NCI-H187 (cell line): ENCODE measurements around the gene LNX1.

Experiments
- DNase-seq, 2 experiments: peaks; one replicate each; lab custom pipeline; 2025; lab: John Stamatoyannopoulos, UW

LNX1 gene

DNA sequence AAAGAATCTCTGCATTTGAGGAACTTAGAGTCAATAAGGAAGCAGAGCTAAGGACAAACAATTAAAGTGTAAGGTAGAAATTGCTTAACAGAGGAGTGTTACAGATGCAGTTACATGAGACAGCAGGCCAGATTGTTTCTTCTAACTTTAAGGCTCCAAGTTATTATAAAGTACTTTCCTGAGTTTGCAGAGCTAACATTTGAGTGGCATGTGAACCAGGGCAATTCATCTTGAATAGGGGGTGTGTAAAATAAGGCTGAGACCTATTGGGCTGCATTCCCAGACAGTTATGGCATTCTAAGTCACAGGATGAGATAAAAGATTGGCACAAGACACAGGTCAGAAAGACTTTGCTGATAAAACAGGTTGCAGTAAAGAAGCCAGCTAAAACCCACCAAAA lies 7.6 kb upstream of the LNX1 start:
- DNase-seq = no peak

- DNase-seq = no peak
These were observed 7.2 kb upstream of the LNX1 start for GRCh38 chr4:53598483-53598882.

DNA sequence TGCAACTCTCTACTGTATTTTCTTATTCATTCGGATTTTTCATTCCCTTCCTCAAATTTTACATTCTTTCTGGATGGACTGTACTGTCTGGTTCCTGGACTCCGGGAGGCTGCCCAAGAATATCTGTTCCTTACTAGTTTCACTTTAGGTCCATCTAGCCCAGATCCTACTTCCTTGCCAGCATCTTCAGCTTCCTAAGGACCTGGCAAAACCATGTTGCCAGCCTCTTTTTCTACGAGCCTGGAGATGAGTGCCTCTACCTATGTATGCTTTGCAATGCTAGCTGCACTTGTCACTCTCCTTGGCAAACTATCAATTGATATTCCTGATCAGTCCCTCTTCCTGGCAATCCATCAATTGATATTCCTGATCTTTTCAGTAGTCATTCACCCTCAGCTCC lies 5.6 kb upstream of the LNX1 start:
- no peak for DNase-seq

DNA sequence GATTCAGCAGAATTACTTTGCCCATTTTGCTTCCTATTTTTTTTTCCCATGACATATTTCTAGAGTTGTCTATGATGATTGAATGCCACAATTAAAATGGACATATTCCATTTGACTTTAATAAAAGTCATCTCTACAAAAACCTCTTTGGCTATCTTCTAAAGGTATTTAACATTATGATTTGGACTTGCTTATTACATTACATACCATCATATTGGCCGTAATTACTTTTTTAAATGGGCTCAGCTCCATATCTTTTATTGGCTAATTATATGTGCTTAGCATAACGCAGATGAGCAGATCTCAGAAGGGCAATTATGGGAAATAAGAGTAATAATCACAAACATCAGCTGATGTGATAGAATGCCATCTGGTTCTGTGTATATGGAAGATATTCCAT lies 4.5 kb upstream of the LNX1 start:
- DNase-seq = no peak

- DNase-seq = no peak
These were observed 3.9 kb upstream of the LNX1 start for GRCh38 chr4:53595204-53595603.

DNA sequence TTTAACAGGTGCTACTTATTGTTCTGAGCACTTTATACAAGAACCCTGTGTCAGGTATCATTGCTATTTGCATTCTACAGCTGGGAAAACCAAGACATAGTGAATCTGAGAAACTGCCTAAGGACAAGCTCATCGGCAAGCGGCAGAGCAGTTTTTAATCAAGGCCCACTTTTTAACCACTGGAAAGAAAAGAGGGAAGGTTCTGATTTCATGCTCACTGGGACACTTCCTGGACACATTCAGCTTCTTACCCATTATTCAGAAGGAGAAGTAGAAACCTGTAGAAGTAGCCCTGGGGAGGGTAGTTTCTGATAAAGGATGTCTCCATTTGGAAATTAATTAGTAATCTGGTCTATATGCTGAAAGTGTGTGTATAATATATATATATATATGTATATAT lies 2.5 kb upstream of the LNX1 start:
- no peak for DNase-seq

DNA sequence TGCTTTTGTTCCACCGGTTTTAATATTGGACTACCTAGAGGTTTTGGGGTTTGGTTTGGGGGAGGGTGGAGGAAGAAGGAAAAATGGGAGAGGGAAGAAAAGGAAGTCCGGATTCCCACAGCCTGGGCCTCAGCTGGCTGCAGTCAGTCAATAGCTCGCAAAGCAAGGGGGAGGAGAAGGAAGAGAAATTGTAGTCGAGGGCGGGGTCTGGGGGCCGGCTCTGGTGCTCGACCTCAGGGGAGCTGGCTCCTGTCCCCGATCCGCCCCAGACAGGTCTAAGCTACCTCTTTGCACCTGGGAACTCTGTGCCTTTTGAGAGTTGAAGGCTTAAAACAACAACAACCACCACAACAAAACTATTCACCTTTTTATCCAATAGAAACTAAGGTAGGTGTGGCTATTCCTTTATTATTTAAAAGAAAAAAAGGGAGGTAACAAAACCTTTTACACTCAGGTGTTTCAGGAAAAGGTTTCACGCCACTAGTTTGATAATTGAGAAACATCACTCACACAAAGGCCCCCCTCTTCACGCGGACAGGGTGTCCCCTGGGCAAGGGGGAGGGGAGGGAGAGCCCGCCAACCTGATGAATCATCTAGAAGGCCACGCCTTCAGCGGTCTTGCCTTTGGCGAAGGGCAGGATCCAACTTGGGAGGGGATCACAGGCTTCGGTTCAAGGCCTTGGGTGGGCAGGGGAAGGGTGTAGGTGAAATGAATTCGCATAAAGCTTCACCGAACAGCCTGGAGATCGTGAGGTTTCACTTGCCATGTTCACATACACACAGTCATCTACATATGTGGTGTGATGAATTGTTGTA lies 1.6 kb upstream of the LNX1 start:
- DNase-seq = no peak

GRCh38 chr4:53592122-53592521 lies 836 bp upstream of the LNX1 start:
- DNase-seq = no peak

- no peak for DNase-seq
These were observed 1.1 kb downstream of the LNX1 start for GRCh38 chr4:53590187-53590586.

- DNase-seq = no peak
These were observed 1.8 kb downstream of the LNX1 start for GRCh38 chr4:53589511-53589910.

DNA sequence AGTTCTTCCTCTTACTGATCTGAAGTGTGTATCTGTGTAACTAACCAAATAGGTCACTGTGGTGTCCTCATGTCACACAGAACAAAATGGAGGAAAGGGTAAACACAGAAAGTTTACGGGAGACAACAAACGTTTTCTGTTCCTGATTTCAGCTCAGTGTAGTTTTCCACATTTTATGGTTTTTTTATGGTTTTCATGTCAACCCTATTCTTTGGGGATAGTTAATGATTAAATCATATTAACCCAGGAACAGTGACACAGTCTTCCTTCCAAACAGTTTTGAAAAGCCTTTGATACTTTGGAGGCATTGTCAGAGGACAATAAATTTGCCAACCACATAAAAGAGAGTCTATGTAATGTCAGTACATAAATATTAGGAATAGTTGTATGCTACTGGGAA lies 4.2 kb downstream of the LNX1 start:
- DNase-seq = no peak

GRCh38 chr4:53586121-53586816 lies 5.0 kb downstream of the LNX1 start:
- no peak for DNase-seq

- DNase-seq = no peak
These were observed 6.6 kb downstream of the LNX1 start for GRCh38 chr4:53584658-53585057.

DNA sequence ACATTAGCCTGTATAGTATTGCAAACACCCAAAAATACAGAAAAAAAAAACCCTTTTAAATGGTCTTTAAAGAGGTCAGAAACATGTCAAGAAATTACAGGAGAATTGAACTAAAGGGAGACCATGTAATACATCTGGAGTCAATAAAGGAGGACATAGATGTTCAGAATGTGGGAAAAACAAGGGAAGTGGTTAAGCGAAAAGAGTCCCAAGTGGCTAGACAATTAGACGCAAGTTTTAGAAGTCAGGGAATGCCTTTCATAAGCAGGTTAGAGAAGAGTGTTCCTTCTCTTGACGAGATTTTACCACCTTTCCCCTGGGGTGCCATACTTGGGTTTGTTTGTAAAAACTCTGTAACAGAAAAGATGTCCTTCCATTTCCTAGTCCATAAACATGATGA lies 7.8 kb downstream of the LNX1 start:
- DNase-seq = no peak

- DNase-seq = no peak
These were observed 9.1 kb downstream of the LNX1 start for GRCh38 chr4:53582194-53582593.

DNA sequence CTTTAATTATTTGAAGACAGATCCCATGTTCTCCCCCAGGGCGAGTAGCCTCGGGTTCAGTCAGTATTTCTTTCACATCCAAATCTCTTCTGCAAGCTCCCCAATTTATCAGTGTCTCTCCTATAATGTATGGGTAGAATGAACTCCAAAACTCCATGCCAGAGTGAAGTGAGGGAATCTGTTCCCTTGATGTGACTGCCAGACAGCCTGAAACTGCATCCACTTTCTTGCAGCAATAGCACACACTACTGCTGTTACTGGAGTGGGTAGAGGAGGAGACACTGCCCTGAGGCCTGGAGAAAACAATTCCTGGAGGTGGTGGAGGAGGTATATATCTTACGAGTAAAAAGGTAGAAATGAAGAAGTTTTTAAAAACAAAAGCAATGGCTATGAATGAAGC lies 11.0 kb downstream of the LNX1 start:
- no peak for DNase-seq

DNA sequence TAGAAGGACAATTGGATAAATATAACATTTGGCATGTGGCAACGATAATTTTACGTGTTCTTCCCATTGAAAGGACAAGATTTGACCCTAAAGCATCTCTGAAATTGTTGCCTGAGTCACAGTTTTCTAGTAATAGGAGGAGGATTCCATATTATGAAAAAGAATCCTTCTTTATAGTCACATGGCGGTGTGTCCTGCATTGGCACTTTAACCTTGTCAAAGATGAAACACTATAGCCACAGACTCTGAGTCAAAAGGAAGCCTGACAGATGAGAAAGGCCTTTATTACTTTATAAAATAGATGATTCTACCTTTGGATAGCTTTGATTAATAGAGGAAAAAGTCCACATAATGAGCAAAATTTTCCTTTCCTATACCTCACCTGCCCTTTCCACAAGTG lies 11.5 kb downstream of the LNX1 start:
- DNase-seq = no peak

DNA sequence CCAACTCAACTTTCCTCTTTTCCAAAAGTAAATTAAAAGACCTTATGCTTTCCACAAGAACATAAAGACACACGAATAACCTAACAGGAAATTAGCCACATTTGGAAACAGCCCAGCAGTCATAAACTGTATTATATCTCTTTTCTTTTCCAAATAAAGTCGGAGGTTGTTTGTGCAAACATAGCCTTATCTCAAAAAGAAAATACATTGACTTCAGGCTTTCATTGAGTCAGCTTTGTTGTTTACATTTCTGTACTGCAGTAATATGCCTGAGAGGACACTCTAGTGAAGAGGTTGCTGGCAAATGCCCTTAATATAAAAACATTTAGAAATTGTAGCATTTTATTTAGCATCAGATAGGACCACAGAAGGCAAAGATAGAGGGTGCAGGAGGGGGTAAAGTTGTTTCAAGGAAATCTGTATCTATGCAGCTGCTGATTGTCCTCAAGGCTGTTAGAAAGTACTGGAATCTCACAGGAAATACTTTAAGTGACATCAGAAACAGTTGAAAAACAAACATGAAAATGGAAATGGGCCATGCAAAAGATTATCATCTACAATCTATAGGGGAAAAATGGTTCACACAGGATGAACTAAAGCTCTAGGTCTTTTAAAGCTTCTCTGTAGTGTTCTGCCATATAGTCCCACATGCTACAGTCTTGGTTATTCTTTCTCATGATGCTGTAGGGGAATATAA lies 14.5 kb downstream of the LNX1 start:
- no peak for DNase-seq

- DNase-seq = no peak
These were observed 15.1 kb downstream of the LNX1 start for GRCh38 chr4:53576071-53576617.

- no peak for DNase-seq
These were observed 15.7 kb downstream of the LNX1 start for GRCh38 chr4:53575552-53575951.

DNA sequence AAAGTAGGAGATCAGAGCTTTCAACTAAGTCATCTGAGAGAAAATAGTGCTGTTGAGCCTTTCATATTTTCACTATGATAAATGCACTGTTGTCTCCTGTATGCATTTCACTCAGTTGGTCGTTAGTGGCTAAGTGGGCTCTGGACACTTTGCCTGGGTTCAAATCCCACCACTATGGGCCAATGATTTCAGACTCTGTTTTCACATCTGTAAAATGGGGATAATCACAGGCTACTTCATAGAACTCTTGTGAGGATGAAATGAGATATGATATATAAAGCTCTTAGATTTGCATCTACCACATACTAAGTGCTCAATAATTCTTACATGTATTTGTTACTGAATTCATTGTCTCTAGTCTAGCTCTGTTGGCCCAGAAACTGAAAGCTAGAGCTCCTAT lies 16.8 kb downstream of the LNX1 start:
- DNase-seq = no peak

GRCh38 chr4:53573696-53574095 lies 17.6 kb downstream of the LNX1 start:
- DNase-seq = no peak

GRCh38 chr4:53572600-53572994 lies 18.7 kb downstream of the LNX1 start:
- DNase-seq = no peak
